NB4 (cell line): ENCODE data around the gene PIP4P1.
"Not testable (repeated sequence)": the region's sequence is repeated elsewhere in the genome, so short reads cannot be mapped to it uniquely, and the experiment has no call there.

Experiments
- DNase-seq: peaks from one replicate; pipeline ENCODE4 v3.0.0; 2010; ENCODE audit warnings: low read depth
- H3K4me3 ChIP-seq: one replicate; pipeline ENCODE4 v1.5.1; 2011; ENCODE audit warnings: mild to moderate bottlenecking, low read depth, low read length, moderate library complexity
- CTCF ChIP-seq: IDR thresholded peaks from one replicate; pipeline ENCODE4 v1.5.1; 2012; ENCODE audit warnings: low read depth, low read length
- MAX ChIP-seq: IDR thresholded peaks from 2 replicates; pipeline ENCODE4 v1.6.1; 2011; ENCODE audit warnings: low read depth, low read length
- MYC ChIP-seq: IDR thresholded peaks from 2 replicates; pipeline ENCODE4 v1.6.1; 2011; ENCODE audit warnings: low read depth, low read length
- POLR2A ChIP-seq: IDR thresholded peaks from 2 replicates; pipeline ENCODE4 v1.6.1; 2011; ENCODE audit warnings: mild to moderate bottlenecking; ENCODE audit not compliant: insufficient read length; ENCODE audit errors: extremely low read depth

PIP4P1 gene

GRCh38 chr14:20461225-20462141 lies at the start of gene PIP4P1:
Gene PIP4P1, minus strand, starts transcription at chr14:20461434. Its CDS starts 109 bp downstream, at chr14:20461325.
- peak within 1 kb of the TSS; percentile 92 for H3K4me3 ChIP-seq
- TF ChIP-seq MAX (peak; percentile 100), CTCF (no peak), POLR2A (peak; percentile 68), MYC (peak; percentile 88)
- peak; percentile 100 for DNase-seq

- no peak overlapping the region for H3K4me3 ChIP-seq
- no peak for DNase-seq
- TF ChIP-seq POLR2A (no peak), MYC (no peak), MAX (no peak), CTCF (no peak)
Measured at GRCh38 chr14:20508367-20508766, 47.1 kb upstream of the PIP4P1 start.

- DNase-seq, H3K4me3 ChIP-seq: not testable (repeated sequence)
Measured at GRCh38 chr14:20507537-20507936, 46.3 kb upstream of the PIP4P1 start.

- H3K4me3 ChIP-seq = not testable (repeated sequence)
Measured at GRCh38 chr14:20506752-20507151, 45.5 kb upstream of the PIP4P1 start.

GRCh38 chr14:20506276-20506675 lies 45.0 kb upstream of the PIP4P1 start:
- DNase-seq, H3K4me3 ChIP-seq: not testable (repeated sequence)

More at GRCh38 chr14:20506752-20507151, 45.5 kb upstream of the PIP4P1 start:
- not testable (repeated sequence) for DNase-seq

GRCh38 chr14:20503898-20504297 lies 42.7 kb upstream of the PIP4P1 start:
- DNase-seq = no peak
- H3K4me3 ChIP-seq = no peak overlapping the region
- TF ChIP-seq MAX (no peak), POLR2A (no peak), CTCF (no peak), MYC (no peak)

GRCh38 chr14:20501346-20501745 lies 40.1 kb upstream of the PIP4P1 start:
- DNase-seq = no peak
- no peak overlapping the region for H3K4me3 ChIP-seq
- TF ChIP-seq POLR2A = no peak

GRCh38 chr14:20499881-20500280 lies 38.6 kb upstream of the PIP4P1 start:
- TF ChIP-seq MAX = no peak
- TF ChIP-seq MYC = no peak
- TF ChIP-seq POLR2A = no peak
- TF ChIP-seq CTCF = no peak
- H3K4me3 ChIP-seq = no peak overlapping the region
- DNase-seq = no peak
